ENCODE data around the gene SYT17.

The SYT17 gene

GRCh38 chr16:19148189-19148588 is 19.9 kb upstream of the SYT17 start:
- H3K9ac ChIP-seq (ENCODE audit: insufficient read length, low read depth), result no peak overlapping the region
- H3K9me3 ChIP-seq (ENCODE audit: insufficient read depth, low read length), result peaks cover 11% of the 10 kb centered on the region
- no peak overlapping the region for H3K4me3 ChIP-seq (ENCODE audit: insufficient read length, low read depth)
- DNase-seq (ENCODE audit: low read depth, low spot score), result no peak
- no peaks in the 10 kb centered on the region for H3K4me1 ChIP-seq (ENCODE audit: insufficient read depth, insufficient read length)
- H3K27me3 ChIP-seq (ENCODE audit: insufficient read depth, insufficient read length), result no peaks in the 10 kb centered on the region
- no peaks in the 10 kb centered on the region for H3K36me3 ChIP-seq (ENCODE audit: insufficient read depth, insufficient read length, low read length)
- TF ChIP-seq ZNF274 (IDR thresholded peaks at IDR 0.05; ENCODE audit: low read depth, low read length), result no peak
- TF ChIP-seq YY1 (IDR thresholded peaks at IDR 0.05; ENCODE audit: insufficient read depth, insufficient read length), result no peak
- no peak for TF ChIP-seq SUZ12 (IDR thresholded peaks at IDR 0.05; ENCODE audit: extremely low read depth, insufficient read depth, insufficient read length)

DNA sequence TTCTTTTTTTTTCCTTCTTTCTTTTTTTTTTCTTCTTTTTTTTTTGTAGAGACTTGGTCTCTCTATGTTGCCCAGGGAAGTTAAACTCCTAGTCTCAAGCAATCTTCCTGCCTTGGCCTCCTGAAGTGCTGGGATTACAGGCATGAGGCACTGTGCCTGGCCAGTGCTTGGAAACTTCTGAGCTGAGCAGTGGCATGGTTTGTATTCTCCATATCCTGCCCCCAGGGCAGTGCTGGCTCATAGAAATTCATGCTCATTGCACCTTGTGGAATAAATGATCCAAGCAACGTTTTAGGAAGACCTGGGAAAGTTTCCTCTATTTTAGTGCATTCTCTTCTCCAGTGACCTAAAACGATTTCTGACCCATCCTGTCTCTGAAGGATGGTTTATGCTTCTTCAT is 16.7 kb upstream of the SYT17 start:
- Histone ChIP-seq H3K9me3 (ENCODE audit: insufficient read depth, low read length) (peaks cover 22% of the 10 kb centered on the region), H3K9ac (ENCODE audit: insufficient read length, low read depth) (no peak overlapping the region), H3K4me1 (ENCODE audit: insufficient read depth, insufficient read length) (no peaks in the 10 kb centered on the region), H3K4me3 (ENCODE audit: insufficient read length, low read depth) (no peak overlapping the region), H3K27me3 (ENCODE audit: insufficient read depth, insufficient read length) (no peaks in the 10 kb centered on the region), H3K36me3 (ENCODE audit: insufficient read depth, insufficient read length, low read length) (no peaks in the 10 kb centered on the region)
- no peak for DNase-seq (ENCODE audit: low read depth, low spot score)
- TF ChIP-seq SUZ12 (IDR thresholded peaks at IDR 0.05; ENCODE audit: extremely low read depth, insufficient read depth, insufficient read length) (no peak), ZNF274 (IDR thresholded peaks at IDR 0.05; ENCODE audit: low read depth, low read length) (no peak), YY1 (IDR thresholded peaks at IDR 0.05; ENCODE audit: insufficient read depth, insufficient read length) (no peak)

- no peaks in the 10 kb centered on the region for H3K4me1 ChIP-seq (ENCODE audit: insufficient read depth, insufficient read length)
These were observed 16.0 kb upstream of the SYT17 start for GRCh38 chr16:19152042-19152441.

DNA sequence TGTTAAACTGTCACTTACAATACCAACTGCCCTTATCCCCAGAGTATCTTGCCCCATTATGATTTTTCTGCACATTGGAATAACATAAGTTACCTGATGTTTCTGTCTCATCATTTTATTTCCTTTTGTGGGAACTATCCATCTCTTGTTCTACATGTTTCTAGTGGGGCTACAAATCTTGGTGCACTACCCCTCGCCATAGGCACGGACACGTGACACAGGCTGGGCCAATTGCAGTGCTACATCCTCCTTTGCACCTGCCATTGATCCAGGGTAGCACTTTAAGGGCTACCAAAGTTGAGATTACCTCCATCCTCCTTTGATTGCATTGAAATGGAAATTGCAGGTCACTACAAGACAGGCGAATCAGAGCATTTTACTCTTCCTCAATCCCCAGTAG is 14.2 kb upstream of the SYT17 start:
- H3K4me3 ChIP-seq (ENCODE audit: insufficient read length, low read depth), result no peak overlapping the region
- no peak for DNase-seq (ENCODE audit: low read depth, low spot score)
- no peaks in the 10 kb centered on the region for H3K27me3 ChIP-seq (ENCODE audit: insufficient read depth, insufficient read length)

More at GRCh38 chr16:19152042-19152441, 16.0 kb upstream of the SYT17 start:
- Histone ChIP-seq H3K27me3 (ENCODE audit: insufficient read depth, insufficient read length) (no peaks in the 10 kb centered on the region), H3K9me3 (ENCODE audit: insufficient read depth, low read length) (peaks cover 22% of the 10 kb centered on the region), H3K36me3 (ENCODE audit: insufficient read depth, insufficient read length, low read length) (no peaks in the 10 kb centered on the region), H3K9ac (ENCODE audit: insufficient read length, low read depth) (no peak overlapping the region), H3K4me3 (ENCODE audit: insufficient read length, low read depth) (no peak overlapping the region)
- TF ChIP-seq YY1 (IDR thresholded peaks at IDR 0.05; ENCODE audit: insufficient read depth, insufficient read length), result no peak
- no peak for TF ChIP-seq ZNF274 (IDR thresholded peaks at IDR 0.05; ENCODE audit: low read depth, low read length)
- TF ChIP-seq SUZ12 (IDR thresholded peaks at IDR 0.05; ENCODE audit: extremely low read depth, insufficient read depth, insufficient read length), result no peak
- DNase-seq (ENCODE audit: low read depth, low spot score), result no peak

GRCh38 chr16:19162085-19162484 is 6.0 kb upstream of the SYT17 start:
- DNase-seq (ENCODE audit: low read depth, low spot score), result no peak
- TF ChIP-seq SUZ12 (IDR thresholded peaks at IDR 0.05; ENCODE audit: extremely low read depth, insufficient read depth, insufficient read length), result no peak
- no peak for TF ChIP-seq ZNF274 (IDR thresholded peaks at IDR 0.05; ENCODE audit: low read depth, low read length)
- no peak for TF ChIP-seq YY1 (IDR thresholded peaks at IDR 0.05; ENCODE audit: insufficient read depth, insufficient read length)

More for the DNA sequence above, 14.2 kb upstream of the SYT17 start:
- Histone ChIP-seq H3K4me1 (ENCODE audit: insufficient read depth, insufficient read length) (no peaks in the 10 kb centered on the region), H3K9me3 (ENCODE audit: insufficient read depth, low read length) (peaks cover 11% of the 10 kb centered on the region; the same call in 1 of the 2 replicates), H3K36me3 (ENCODE audit: insufficient read depth, insufficient read length, low read length) (no peaks in the 10 kb centered on the region), H3K9ac (ENCODE audit: insufficient read length, low read depth) (no peak overlapping the region)
- TF ChIP-seq YY1 (IDR thresholded peaks at IDR 0.05; ENCODE audit: insufficient read depth, insufficient read length) (no peak), ZNF274 (IDR thresholded peaks at IDR 0.05; ENCODE audit: low read depth, low read length) (no peak), SUZ12 (IDR thresholded peaks at IDR 0.05; ENCODE audit: extremely low read depth, insufficient read depth, insufficient read length) (no peak)

GRCh38 chr16:19163215-19163614 is 4.8 kb upstream of the SYT17 start:
- TF ChIP-seq YY1 (IDR thresholded peaks at IDR 0.05; ENCODE audit: insufficient read depth, insufficient read length) (no peak), ZNF274 (IDR thresholded peaks at IDR 0.05; ENCODE audit: low read depth, low read length) (no peak), SUZ12 (IDR thresholded peaks at IDR 0.05; ENCODE audit: extremely low read depth, insufficient read depth, insufficient read length) (no peak)
- Histone ChIP-seq H3K4me1 (ENCODE audit: insufficient read depth, insufficient read length) (no peaks in the 10 kb centered on the region), H3K9me3 (ENCODE audit: insufficient read depth, low read length) (peaks cover 9% of the 10 kb centered on the region)

More at GRCh38 chr16:19162085-19162484, 6.0 kb upstream of the SYT17 start:
- H3K36me3 ChIP-seq (ENCODE audit: insufficient read depth, insufficient read length, low read length), result no peaks in the 10 kb centered on the region
- peaks cover 9% of the 10 kb centered on the region for H3K9me3 ChIP-seq (ENCODE audit: insufficient read depth, low read length)
- no peak overlapping the region for H3K9ac ChIP-seq (ENCODE audit: insufficient read length, low read depth)
- H3K27me3 ChIP-seq (ENCODE audit: insufficient read depth, insufficient read length), result no peaks in the 10 kb centered on the region
- no peaks in the 10 kb centered on the region for H3K4me1 ChIP-seq (ENCODE audit: insufficient read depth, insufficient read length)
- H3K4me3 ChIP-seq (ENCODE audit: insufficient read length, low read depth), result no peak overlapping the region

DNA sequence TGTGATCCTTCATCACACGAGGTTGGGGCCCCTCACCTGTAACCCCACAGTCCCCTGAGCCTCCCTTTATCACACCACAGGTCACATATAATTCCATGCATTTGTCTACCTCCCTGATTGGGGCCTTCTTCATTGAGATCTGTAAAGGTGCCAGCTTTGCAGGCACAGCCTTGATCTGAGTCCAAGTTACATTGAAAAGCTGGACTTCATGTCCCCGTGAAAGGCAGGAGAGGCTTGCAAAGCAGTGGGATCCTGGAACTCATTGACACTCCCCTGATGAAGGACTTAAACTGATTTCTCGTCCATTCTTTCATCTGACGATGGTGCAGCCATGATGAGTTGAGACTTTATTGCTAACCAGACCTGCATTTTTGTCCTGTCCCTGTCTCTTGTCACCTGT is 3.8 kb upstream of the SYT17 start:
- no peaks in the 10 kb centered on the region for H3K4me1 ChIP-seq (ENCODE audit: insufficient read depth, insufficient read length)
- H3K4me3 ChIP-seq (ENCODE audit: insufficient read length, low read depth), result no peak overlapping the region
- H3K27me3 ChIP-seq (ENCODE audit: insufficient read depth, insufficient read length), result peaks cover 1% of the 10 kb centered on the region
- TF ChIP-seq SUZ12 (IDR thresholded peaks at IDR 0.05; ENCODE audit: extremely low read depth, insufficient read depth, insufficient read length) (no peak), ZNF274 (IDR thresholded peaks at IDR 0.05; ENCODE audit: low read depth, low read length) (no peak), YY1 (IDR thresholded peaks at IDR 0.05; ENCODE audit: insufficient read depth, insufficient read length) (no peak)
- peaks cover 9% of the 10 kb centered on the region for H3K9me3 ChIP-seq (ENCODE audit: insufficient read depth, low read length)
- DNase-seq (ENCODE audit: low read depth, low spot score), result no peak
- no peak overlapping the region for H3K9ac ChIP-seq (ENCODE audit: insufficient read length, low read depth)
- H3K36me3 ChIP-seq (ENCODE audit: insufficient read depth, insufficient read length, low read length), result no peaks in the 10 kb centered on the region

More at GRCh38 chr16:19163215-19163614, 4.8 kb upstream of the SYT17 start:
- Histone ChIP-seq H3K9ac (ENCODE audit: insufficient read length, low read depth) (no peak overlapping the region), H3K36me3 (ENCODE audit: insufficient read depth, insufficient read length, low read length) (no peaks in the 10 kb centered on the region), H3K4me3 (ENCODE audit: insufficient read length, low read depth) (no peak overlapping the region), H3K27me3 (ENCODE audit: insufficient read depth, insufficient read length) (no peaks in the 10 kb centered on the region)
- DNase-seq (ENCODE audit: low read depth, low spot score), result no peak
